Measurements from ENCODE around the gene FILIP1L.

FILIP1L gene

GRCh38 chr3:99789011-99789721 lies 325.1 kb downstream of the FILIP1L start:
- H3K4me3 ChIP-seq (replicated peaks in 1 of 2; ENCODE audit: low read depth in 2 of 2, low read length in 2 of 2) = no peak overlapping the region
- peak; percentile 70 for TF ChIP-seq CTCF (IDR thresholded peaks at IDR 0.05; ENCODE audit: low read depth, low read length)
- DNase-seq (ENCODE audit: low read depth in 2 of 2) = peak; percentile 75 to 86
